Left ventricle myocardium superior (tissue), 1 donor: ENCODE data around the gene LST1. TPM values are rescaled to one million over a fixed set of nuclear protein-coding genes. Genes with fewer than 3 reads are reported as not detected.
A peak's percentile ranks its signal among the peaks of the same experiment; 100 is the strongest.

ENCODE experiments used
- ATAC-seq: fragments of 200-7000 bp; cut with Tn5 transposase; one replicate; pipeline ENCODE4 v1.9.1; 2020; ENCODE audit warnings: mild to moderate bottlenecking, moderate library complexity
- DNase-seq: peaks from one replicate; pipeline ENCODE4 v3.0.0-alpha.2; 2020
- intact Hi-C: fragments of 100-400 bp; cut with micrococcal nuclease; formaldehyde crosslinking; loops from one replicate; pipeline ENCODE4 v1.11.0; 2022
- total RNA-seq: library from RNA; stranded (reverse); fragmentation: NEBNext Ultra II Directional; extraction: Animal tissue kit (Norgen Biotek cat#: 25700); gene quantifications from one replicate; pipeline ENCODE4 v1.2.1, GENCODE V29; 2021
- donor health status: DM: no; HTN: yes; CAD: no; lungs with severe emphysema.

LST1 gene
- total RNA-seq, 1 donor from 2014 or later = 6.9 TPM

- ATAC-seq = peak; percentile 61
- intact Hi-C loops = no loop called here
- peak; percentile 44 for DNase-seq
Measured at GRCh38 chr6:31558631-31559500, 27.2 kb upstream of the LST1 start.

- intact Hi-C loops = no loop called here
- no peak for ATAC-seq
- no peak for DNase-seq
Measured at GRCh38 chr6:31559606-31559957, 26.5 kb upstream of the LST1 start.

- intact Hi-C loops = no loop called here
- peak; percentile 71 for DNase-seq
- ATAC-seq = peak; percentile 79
Measured at GRCh38 chr6:31559958-31560696, 25.9 kb upstream of the LST1 start.

- intact Hi-C loops = no loop called here
- ATAC-seq (no peak), DNase-seq (no peak)
Measured at GRCh38 chr6:31560697-31561058, 25.4 kb upstream of the LST1 start.

GRCh38 chr6:31567531-31568370, 18.3 kb upstream of the LST1 start:
- intact Hi-C loops = no loop called here
- ATAC-seq (no peak), DNase-seq (no peak)

- intact Hi-C loops = no loop called here
- ATAC-seq = peak; percentile 48
- no peak for DNase-seq
Measured at GRCh38 chr6:31568537-31568961, 17.5 kb upstream of the LST1 start.

- DNase-seq (no peak), ATAC-seq (no peak)
- intact Hi-C loops = no loop called here
Measured at GRCh38 chr6:31569861-31570536, 16.1 kb upstream of the LST1 start.

- intact Hi-C loops = no loop called here
- ATAC-seq (no peak), DNase-seq (no peak)
Measured at GRCh38 chr6:31572041-31572911, 13.8 kb upstream of the LST1 start, which contains the start of gene LTA. LTA (plus strand) TSS chr6:31572289; CDS start chr6:31572743, 454 bp downstream.

- DNase-seq (no peak), ATAC-seq (no peak)
- intact Hi-C loops = no loop called here
Measured at GRCh38 chr6:31573239-31574105, 12.6 kb upstream of the LST1 start.

- ATAC-seq = no peak
- intact Hi-C loops = no loop called here
- no peak for DNase-seq
Measured at GRCh38 chr6:31574106-31575061, 11.7 kb upstream of the LST1 start.

- intact Hi-C loops = no loop called here
- peak; percentile 69 for ATAC-seq
- peak; percentile 57 for DNase-seq
Measured at GRCh38 chr6:31575335-31575901, 10.7 kb upstream of the LST1 start, which contains the start of gene TNF. TNF (plus strand) TSS chr6:31575565; CDS start chr6:31575742, 177 bp downstream.

- no peak for ATAC-seq
- no peak for DNase-seq
- intact Hi-C loops = no loop called here
Measured at GRCh38 chr6:31575952-31576685, 10.0 kb upstream of the LST1 start.

- DNase-seq (no peak), ATAC-seq (no peak)
- intact Hi-C loops = no loop called here
Measured at GRCh38 chr6:31576897-31577578, 9.0 kb upstream of the LST1 start.

GRCh38 chr6:31577579-31577966, 8.5 kb upstream of the LST1 start:
- ATAC-seq (no peak), DNase-seq (no peak)
- intact Hi-C loops = no loop called here
